Posterior vena cava (tissue), 2 donors: ENCODE measurements around the gene SAPCD1. TPM values are rescaled to one million over a fixed set of nuclear protein-coding genes. Genes with fewer than 3 reads are reported as not detected.

Experiments
- DNase-seq: peaks from one replicate; pipeline ENCODE4 v3.0.0-alpha.2; 2020; ENCODE audit warnings: low spot score
- intact Hi-C, 2 donors: fragments of 100-400 bp; cut with DNase I; formaldehyde crosslinking; loops; one replicate each; pipeline versions ENCODE4 v1.14.1 to v1.14.2; 2022 to 2023
- total RNA-seq, 2 donors: library from RNA; stranded (reverse); fragmentation: NEBNext Ultra II Directional; extraction: Animal tissue kit (Norgen Biotek cat#: 25700); gene quantifications; one replicate each; pipeline ENCODE4 v1.2.1, GENCODE V29; 2021
- donor health status: DM: yes; HTN: yes; CAD: no.
- donor health status: DM: yes; HTN: yes; CAD: no.

The SAPCD1 gene
- total RNA-seq, 2 donors from 2014 or later, result not detected

GRCh38 chr6:31813465-31813849 is 51.0 kb downstream of the SAPCD1 start:
- DNase-seq, result no peak
- intact Hi-C loops, result no loop called here

Other genes with a start within 250 kb of the SAPCD1 start
- not detected for gene MCCD1, start 233.7 kb upstream of the SAPCD1 start, total RNA-seq
- gene DDX39B, start 220.7 kb upstream of the SAPCD1 start, total RNA-seq, result 100 to 1,000 TPM; 165 to 180 TPM
- gene ATP6V1G2, start 216.0 kb upstream of the SAPCD1 start, total RNA-seq, result 1 to 10 TPM in 1 of 2 donors, under 1 TPM in 1; 0.43 to 1.2 TPM
- 10 to 100 TPM; 12.0 to 13.2 TPM for gene NFKBIL1, start 215.0 kb upstream of the SAPCD1 start, total RNA-seq
- gene LTA, start 190.4 kb upstream of the SAPCD1 start, total RNA-seq, result not detected
- under 1 TPM; 0.81 to 0.93 TPM for gene TNF, start 187.1 kb upstream of the SAPCD1 start, total RNA-seq
- 1 to 10 TPM in 1 of 2 donors, under 1 TPM in 1; 0.90 to 1.6 TPM for gene LTB, start 180.2 kb upstream of the SAPCD1 start, total RNA-seq
- 10 to 100 TPM in 1 of 2 donors, 1 to 10 TPM in 1; 9.2 to 24.8 TPM for gene LST1, start 176.4 kb upstream of the SAPCD1 start, total RNA-seq
- not detected for gene NCR3, start 169.7 kb upstream of the SAPCD1 start, total RNA-seq
- gene AIF1, start 147.4 kb upstream of the SAPCD1 start, total RNA-seq, result 10 to 100 TPM; 18.1 to 68.7 TPM
- 100 to 1,000 TPM; 119 to 133 TPM for gene PRRC2A, start 141.9 kb upstream of the SAPCD1 start, total RNA-seq
- gene BAG6, start 110.0 kb upstream of the SAPCD1 start, total RNA-seq, result 100 to 1,000 TPM; 146 to 193 TPM
- gene APOM, start 106.8 kb upstream of the SAPCD1 start, total RNA-seq, result 1 to 10 TPM in 1 of 2 donors, under 1 TPM in 1; 0.60 to 1.2 TPM
- gene C6orf47, start 101.9 kb upstream of the SAPCD1 start, total RNA-seq, result 10 to 100 TPM; 18.8 to 19.3 TPM
- 10 to 100 TPM in 1 of 2 donors, 1 to 10 TPM in 1; 7.8 to 10.1 TPM for gene GPANK1, start 97.7 kb upstream of the SAPCD1 start, total RNA-seq
- 10 to 100 TPM; 85.2 to 90.4 TPM for gene CSNK2B, start 96.6 kb upstream of the SAPCD1 start, total RNA-seq
- gene LY6G5B, start 92.7 kb upstream of the SAPCD1 start, total RNA-seq, result 1 to 10 TPM; 9.5 to 9.8 TPM
- 1 to 10 TPM; 1.7 to 1.9 TPM for gene LY6G5C, start 81.6 kb upstream of the SAPCD1 start, total RNA-seq
- gene ABHD16A, start 59.3 kb upstream of the SAPCD1 start, total RNA-seq, result 10 to 100 TPM; 38.3 to 39.4 TPM
- gene LY6G6F, start 55.8 kb upstream of the SAPCD1 start, total RNA-seq, result not detected
- not detected for gene LY6G6D, start 47.3 kb upstream of the SAPCD1 start, total RNA-seq
- not detected for gene LY6G6C, start 40.9 kb upstream of the SAPCD1 start, total RNA-seq
- 1 to 10 TPM in 1 of 2 donors, under 1 TPM in 1; 0.52 to 1.1 TPM for gene MPIG6B, start 39.3 kb upstream of the SAPCD1 start, total RNA-seq
- gene DDAH2, start 33.4 kb upstream of the SAPCD1 start, total RNA-seq, result 10 to 100 TPM; 88.3 to 97.4 TPM
- gene CLIC1, start 26.1 kb upstream of the SAPCD1 start, total RNA-seq, result 100 to 1,000 TPM; 272 to 402 TPM
- 1 to 10 TPM; 7.7 to 9.8 TPM for gene MSH5, start 22.7 kb upstream of the SAPCD1 start, total RNA-seq
- under 1 TPM; 0.37 to 0.48 TPM for gene VWA7, start 14.7 kb downstream of the SAPCD1 start, total RNA-seq
- 10 to 100 TPM; 49.0 to 60.8 TPM for gene VARS1, start 33.1 kb downstream of the SAPCD1 start, total RNA-seq
- gene LSM2, start 44.3 kb downstream of the SAPCD1 start, total RNA-seq, result 10 to 100 TPM; 38.7 to 39.7 TPM
- gene HSPA1L, start 52.6 kb downstream of the SAPCD1 start, total RNA-seq, result 1 to 10 TPM; 1.4 to 1.7 TPM
- gene HSPA1A, start 52.9 kb downstream of the SAPCD1 start, total RNA-seq, result 100 to 1,000 TPM; 157 to 187 TPM
- gene HSPA1B, start 65.1 kb downstream of the SAPCD1 start, total RNA-seq, result 100 to 1,000 TPM in 1 of 2 donors, 10 to 100 TPM in 1; 89.8 to 106 TPM
- 10 to 100 TPM; 22.2 to 29.0 TPM for gene NEU1, start 100.2 kb downstream of the SAPCD1 start, total RNA-seq
- gene SLC44A4, start 116.3 kb downstream of the SAPCD1 start, total RNA-seq, result under 1 TPM; 0.33 to 0.65 TPM
- 10 to 100 TPM; 24.0 to 26.8 TPM for gene EHMT2, start 135.0 kb downstream of the SAPCD1 start, total RNA-seq
- gene ZBTB12, start 139.4 kb downstream of the SAPCD1 start, total RNA-seq, result 1 to 10 TPM; 3.6 to 4.2 TPM
- 10 to 100 TPM; 14.0 to 59.6 TPM for gene C2, start 165.1 kb downstream of the SAPCD1 start, total RNA-seq
- gene CFB, start 183.4 kb downstream of the SAPCD1 start, total RNA-seq, result 10 to 100 TPM; 35.8 to 83.3 TPM
- 10 to 100 TPM; 41.6 to 52.0 TPM for gene NELFE, start 196.3 kb downstream of the SAPCD1 start, total RNA-seq
- gene SKIC2, start 196.5 kb downstream of the SAPCD1 start, total RNA-seq, result 10 to 100 TPM; 41.6 to 42.9 TPM
- gene DXO, start 209.5 kb downstream of the SAPCD1 start, total RNA-seq, result 10 to 100 TPM; 14.5 to 15.5 TPM
- gene C4A, start 219.4 kb downstream of the SAPCD1 start, total RNA-seq, result 10 to 100 TPM; 27.5 to 51.7 TPM